Middle frontal gyrus (tissue), 1 donor: ENCODE data around the gene STARD13.

ENCODE experiments used
- DNase-seq: peaks from one replicate; pipeline ENCODE4 v3.0.0-alpha.2; 2015; ENCODE audit warnings: low spot score; ENCODE audit errors: extremely low spot score

STARD13 gene

GRCh38 chr13:33116321-33117010, 169.1 kb downstream of the STARD13 start:
- no peak for DNase-seq

GRCh38 chr13:33115274-33115673, 170.3 kb downstream of the STARD13 start:
- no peak for DNase-seq

GRCh38 chr13:33114146-33114545, 171.4 kb downstream of the STARD13 start:
- no peak for DNase-seq

DNA sequence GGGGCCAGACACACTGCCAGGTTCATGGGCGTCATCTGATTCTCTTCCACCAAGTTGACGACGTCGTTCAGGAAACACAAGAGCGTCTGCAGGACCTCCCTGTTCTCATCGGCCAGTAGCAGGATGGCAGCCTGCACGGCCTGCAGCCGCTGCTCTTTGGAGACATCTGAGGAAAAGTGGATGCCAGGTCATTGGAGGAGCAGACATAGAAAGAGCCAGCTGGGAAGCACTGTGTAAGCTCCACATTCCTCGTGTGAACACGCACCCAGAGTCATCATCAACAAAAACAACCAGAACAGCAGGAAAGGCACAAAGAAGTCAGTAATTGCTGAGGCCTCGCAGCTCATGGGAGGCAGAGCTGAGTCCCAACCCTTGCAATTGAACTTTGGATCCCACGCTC, 172.8 kb downstream of the STARD13 start:
- no peak for DNase-seq

- DNase-seq: no peak
These were observed 174.0 kb downstream of the STARD13 start for GRCh38 chr13:33111414-33112110.

DNA sequence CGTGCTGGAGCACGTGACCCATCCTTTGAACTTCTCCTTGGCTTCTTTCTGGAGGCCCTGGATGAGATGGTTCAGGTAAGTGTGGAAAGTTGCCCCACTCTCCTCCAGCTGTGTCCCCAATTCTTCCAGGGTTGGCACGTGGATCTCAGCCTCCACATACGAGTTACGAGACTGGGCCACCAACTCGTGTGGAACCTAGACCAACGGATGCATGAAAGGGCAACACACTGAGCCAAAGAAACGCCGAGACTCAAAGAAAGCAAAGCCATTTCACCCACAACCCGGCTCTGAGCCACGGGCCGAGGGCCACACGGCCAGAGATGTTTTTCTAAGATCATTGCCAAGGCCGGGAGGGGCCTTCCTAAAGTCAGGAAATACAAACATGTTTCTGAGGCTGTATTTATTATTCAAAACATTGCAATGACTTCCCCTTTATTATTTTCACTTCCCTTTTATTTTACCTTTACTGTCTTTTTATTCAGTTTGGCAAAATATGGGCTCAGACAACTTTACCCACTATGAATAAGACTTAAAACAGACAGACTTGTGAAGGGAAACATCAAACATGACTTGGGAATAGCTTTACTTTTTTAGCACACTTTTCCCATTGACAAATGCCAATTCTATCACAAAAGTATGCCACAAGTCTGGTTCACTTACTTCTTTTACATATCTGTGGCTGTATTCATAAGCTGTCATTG, 174.7 kb downstream of the STARD13 start:
- DNase-seq: no peak

DNA sequence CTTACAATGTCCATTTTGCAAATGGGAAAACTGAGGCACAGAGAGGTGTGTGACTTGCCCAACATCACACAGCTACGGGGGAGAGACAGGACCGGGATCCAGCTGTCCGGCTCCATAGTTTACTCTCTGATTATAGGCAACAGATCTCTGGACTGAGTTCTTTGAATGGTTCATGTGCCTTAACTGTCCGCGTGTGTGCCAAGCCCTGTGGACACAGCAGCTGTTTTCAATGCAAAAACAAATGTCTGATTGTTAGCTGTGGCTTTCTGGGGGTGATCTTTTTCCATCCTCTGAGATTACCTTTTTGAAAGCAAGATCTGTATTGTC, 175.2 kb downstream of the STARD13 start:
- DNase-seq: no peak

GRCh38 chr13:33109801-33110200, 175.8 kb downstream of the STARD13 start:
- DNase-seq: no peak

- DNase-seq: no peak
These were observed 176.3 kb downstream of the STARD13 start for GRCh38 chr13:33109271-33109697.

DNA sequence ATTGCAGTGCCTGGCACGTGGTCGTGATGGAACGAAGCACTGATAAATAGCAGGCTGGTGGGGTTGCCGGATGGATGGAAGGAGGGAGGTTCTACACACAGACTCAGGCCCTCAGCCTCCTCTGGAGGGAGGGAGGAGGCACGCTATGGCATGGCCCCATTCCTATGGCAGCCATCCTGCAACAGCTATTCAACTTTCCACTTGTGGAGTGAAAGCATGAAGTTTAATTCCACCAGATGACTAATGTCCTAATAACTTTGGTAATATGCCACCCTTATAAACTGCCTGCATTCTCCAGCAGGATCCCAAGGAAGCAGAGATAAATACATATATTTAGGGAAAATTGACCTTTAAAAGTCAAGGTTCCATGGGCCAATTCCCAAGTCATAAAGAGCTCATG, 176.9 kb downstream of the STARD13 start:
- DNase-seq: no peak

- no peak for DNase-seq
These were observed 178.2 kb downstream of the STARD13 start for GRCh38 chr13:33107361-33107760.

- DNase-seq: no peak
These were observed 178.7 kb downstream of the STARD13 start for GRCh38 chr13:33106656-33107360.

DNA sequence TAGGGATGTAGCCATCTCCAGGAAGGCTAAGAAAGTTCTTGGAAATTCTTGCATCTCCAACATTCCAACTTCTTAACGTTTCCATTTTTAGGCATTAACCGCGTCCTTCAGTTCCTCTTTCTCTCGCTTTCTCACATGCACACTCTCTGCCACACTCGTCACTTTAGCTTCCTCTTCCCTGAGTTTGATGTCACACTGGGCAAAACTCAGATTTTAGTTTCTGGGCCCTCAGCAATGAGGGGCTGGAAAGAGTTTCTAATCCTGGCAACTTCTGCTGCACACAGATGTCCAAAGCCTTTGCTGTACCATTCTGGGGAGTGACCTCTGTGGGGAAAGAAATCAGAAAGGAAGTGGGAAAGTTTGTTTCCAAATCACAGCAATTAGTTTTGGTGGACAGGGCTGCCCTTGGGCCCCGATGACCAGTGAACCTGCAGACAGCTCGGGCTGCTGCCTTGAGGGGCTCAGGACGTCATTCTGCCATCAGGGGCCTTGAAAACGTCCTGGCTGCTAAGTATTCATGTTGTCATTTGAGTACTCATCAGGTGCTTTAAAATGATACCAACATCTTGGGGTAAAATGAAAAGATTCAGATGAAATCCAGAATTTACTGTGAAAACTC, 180.1 kb downstream of the STARD13 start:
- DNase-seq: no peak

- no peak for DNase-seq
These were observed 182.1 kb downstream of the STARD13 start for GRCh38 chr13:33103457-33103856.

DNA sequence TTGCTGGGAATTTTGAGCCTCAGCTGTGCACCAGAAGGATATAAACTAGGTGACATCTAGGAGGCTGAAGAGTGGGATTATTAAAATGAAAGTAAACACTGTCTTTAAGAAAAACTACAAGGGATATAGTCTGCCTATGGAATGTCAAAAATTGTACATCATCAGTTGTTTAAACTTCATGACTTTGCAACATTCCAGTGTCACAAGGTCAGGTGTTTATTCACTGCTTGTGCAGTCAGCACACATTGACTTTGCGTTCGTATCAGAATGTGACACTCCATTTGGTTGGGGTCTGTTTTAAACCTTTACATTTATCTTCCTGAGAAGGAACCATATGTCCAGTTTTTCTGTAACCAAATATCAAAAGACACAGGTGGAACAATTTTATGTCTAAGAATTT, 183.7 kb downstream of the STARD13 start:
- no peak for DNase-seq

- no peak for DNase-seq
These were observed 184.7 kb downstream of the STARD13 start for GRCh38 chr13:33100886-33101285.

- DNase-seq: no peak
These were observed 185.7 kb downstream of the STARD13 start for GRCh38 chr13:33099860-33100259.

GRCh38 chr13:33096886-33097605, 188.5 kb downstream of the STARD13 start:
- no peak for DNase-seq

DNA sequence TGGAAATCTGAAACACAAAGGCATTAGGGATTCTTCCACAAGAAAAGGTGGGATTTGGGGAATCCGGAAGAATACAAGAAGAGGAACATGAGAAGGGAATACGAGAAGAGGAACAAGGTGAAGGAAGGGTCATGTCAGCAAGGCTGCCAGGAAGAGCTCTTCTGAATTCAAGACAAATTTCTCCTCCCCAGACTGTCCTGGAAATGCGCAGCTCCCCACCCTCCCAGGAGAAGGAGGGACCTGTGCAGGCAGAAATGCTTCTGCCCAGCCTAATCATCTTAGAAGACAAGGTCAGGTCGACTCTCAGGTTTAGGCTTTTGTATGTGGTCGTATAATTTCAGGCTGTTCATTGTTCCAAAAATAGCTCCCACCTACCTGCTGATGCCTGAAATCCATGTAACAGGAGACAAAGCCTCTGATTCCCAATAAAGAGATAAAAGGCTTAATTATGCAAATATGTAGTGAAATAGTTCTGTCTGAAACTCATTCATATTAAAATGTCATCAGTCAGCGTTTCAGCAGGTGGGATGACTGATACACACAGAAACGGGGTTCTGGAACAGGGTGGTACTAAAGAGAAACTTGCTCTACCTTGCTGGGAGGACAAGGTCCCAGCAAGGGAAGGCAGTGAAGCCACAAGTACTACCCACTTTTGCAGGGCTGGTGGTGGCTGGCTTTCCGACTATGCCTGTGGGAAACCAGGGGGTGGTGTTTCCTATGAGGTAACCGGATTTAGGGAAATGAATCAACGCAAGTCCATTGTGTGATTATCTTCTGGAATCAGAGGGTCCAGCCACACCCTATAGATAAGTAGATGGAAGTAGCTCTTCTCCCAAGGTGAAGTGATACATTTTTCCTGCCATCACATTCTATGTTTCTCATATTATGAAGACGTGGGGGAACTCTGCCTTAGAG, 193.2 kb downstream of the STARD13 start:
- no peak for DNase-seq

DNA sequence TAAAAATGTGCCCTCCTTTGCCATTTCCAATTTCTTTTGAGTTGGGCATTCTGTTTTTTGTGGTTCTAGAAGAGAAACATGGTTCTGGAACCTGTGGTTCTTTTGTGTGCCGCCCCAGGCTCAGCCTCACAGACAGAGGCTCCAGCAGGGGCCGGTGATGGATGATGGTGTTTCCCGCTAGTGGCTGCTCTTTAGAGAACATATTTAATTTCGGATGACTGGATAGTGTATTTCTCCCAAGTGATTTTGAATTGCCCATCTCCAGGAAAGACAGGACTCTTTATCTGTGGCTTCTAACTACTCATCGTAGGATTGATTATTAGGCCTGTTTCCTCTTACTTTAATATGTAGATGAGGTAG, 194.2 kb downstream of the STARD13 start:
- DNase-seq: no peak
